Chondrocyte (in vitro differentiated cells): ENCODE data around the gene SORBS2. TPM values are rescaled to one million over a fixed set of nuclear protein-coding genes. Genes with fewer than 3 reads are reported as not detected.

Experiments used
- DNase-seq: peaks from one replicate; pipeline ENCODE4 v3.0.0; 2021; ENCODE audit warnings: mixed read lengths, low spot score
- H3K27ac Mint-ChIP-seq: one replicate; pipeline ENCODE4 v1.8.0; 2021; ENCODE audit warnings: mild to moderate bottlenecking, moderate library complexity, mixed read lengths; ENCODE audit not compliant: unreplicated experiment
- H3K27me3 Mint-ChIP-seq: 2 replicates; pipeline ENCODE4 v1.8.0; 2021; ENCODE audit warnings: low read depth, mixed read lengths
- H3K36me3 Mint-ChIP-seq: 2 replicates; pipeline ENCODE4 v1.8.0; 2021; ENCODE audit warnings: low read depth, mixed read lengths
- H3K4me1 Mint-ChIP-seq: 2 replicates; pipeline ENCODE4 v1.8.0; 2021; ENCODE audit warnings: low read depth, mild to moderate bottlenecking, mixed read lengths
- H3K4me3 Mint-ChIP-seq: one replicate; pipeline ENCODE4 v1.8.0; 2021; ENCODE audit warnings: mild to moderate bottlenecking, moderate library complexity, mixed read lengths; ENCODE audit not compliant: unreplicated experiment
- H3K9me3 Mint-ChIP-seq: 2 replicates; pipeline ENCODE4 v1.8.0; 2021; ENCODE audit warnings: low read depth, mixed read lengths
- total RNA-seq: library from RNA; stranded (reverse); gene quantifications from 3 replicates; pipeline ENCODE4 v1.2.1, GENCODE V29; 2021
- TF ChIP-seq, protein P1 (sequence below): fragments of 200-600 bp; sonication (generic); IDR thresholded peaks from 2 replicates; pipeline ENCODE4 v1.5.0; 2021; ENCODE audit warnings: antibody characterized with exemption, mild to moderate bottlenecking, moderate library complexity

The SORBS2 gene
- total RNA-seq, 1 donor from 2014 or later: 104 TPM

DNA sequence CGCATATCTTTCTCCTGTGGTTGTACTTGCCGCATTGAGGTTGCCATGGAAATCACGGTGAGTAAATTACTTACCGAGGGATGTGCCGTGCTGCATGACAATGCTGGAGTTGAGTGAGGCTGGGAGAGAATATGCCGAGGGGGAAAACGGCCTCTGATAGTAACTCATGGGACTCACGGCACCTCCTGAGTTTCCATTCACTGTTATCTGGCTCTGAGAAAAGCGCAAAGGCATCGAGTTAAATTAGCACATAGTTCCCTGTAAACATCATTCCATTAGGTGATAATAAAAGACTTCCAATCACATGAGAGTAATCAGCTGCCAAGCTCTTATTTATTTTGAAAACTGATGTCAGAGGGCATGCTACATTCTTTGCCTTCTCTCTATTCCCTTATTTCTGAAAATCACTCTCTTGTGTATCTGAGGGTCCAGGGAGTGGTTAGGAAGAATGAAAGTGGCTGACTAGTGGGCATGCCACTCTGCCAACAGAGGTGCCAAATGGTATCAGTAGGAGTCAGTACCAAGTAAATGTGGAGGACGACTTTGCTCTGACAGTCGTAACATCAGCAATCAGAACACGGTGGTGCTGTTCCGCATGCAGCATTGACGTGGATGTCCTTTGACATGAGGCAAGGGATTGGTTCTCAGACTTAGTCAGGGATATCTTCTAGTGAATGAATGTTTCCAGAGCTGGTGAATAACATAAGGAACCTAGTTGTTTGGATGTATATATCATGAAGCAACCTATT lies 149.8 kb downstream of the SORBS2 start:
- H3K4me1 Mint-ChIP-seq: peaks cover 12% of the 10 kb centered on the region
- H3K9me3 Mint-ChIP-seq: no peaks in the 10 kb centered on the region
- H3K27ac Mint-ChIP-seq: no peak overlapping the region
- H3K27me3 Mint-ChIP-seq: no peaks in the 10 kb centered on the region
- DNase-seq: no peak
- TF ChIP-seq, protein P1, sequence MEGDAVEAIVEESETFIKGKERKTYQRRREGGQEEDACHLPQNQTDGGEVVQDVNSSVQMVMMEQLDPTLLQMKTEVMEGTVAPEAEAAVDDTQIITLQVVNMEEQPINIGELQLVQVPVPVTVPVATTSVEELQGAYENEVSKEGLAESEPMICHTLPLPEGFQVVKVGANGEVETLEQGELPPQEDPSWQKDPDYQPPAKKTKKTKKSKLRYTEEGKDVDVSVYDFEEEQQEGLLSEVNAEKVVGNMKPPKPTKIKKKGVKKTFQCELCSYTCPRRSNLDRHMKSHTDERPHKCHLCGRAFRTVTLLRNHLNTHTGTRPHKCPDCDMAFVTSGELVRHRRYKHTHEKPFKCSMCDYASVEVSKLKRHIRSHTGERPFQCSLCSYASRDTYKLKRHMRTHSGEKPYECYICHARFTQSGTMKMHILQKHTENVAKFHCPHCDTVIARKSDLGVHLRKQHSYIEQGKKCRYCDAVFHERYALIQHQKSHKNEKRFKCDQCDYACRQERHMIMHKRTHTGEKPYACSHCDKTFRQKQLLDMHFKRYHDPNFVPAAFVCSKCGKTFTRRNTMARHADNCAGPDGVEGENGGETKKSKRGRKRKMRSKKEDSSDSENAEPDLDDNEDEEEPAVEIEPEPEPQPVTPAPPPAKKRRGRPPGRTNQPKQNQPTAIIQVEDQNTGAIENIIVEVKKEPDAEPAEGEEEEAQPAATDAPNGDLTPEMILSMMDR: no peak
- H3K36me3 Mint-ChIP-seq: peaks cover 18% of the 10 kb centered on the region
- H3K4me3 Mint-ChIP-seq: no peak overlapping the region

DNA sequence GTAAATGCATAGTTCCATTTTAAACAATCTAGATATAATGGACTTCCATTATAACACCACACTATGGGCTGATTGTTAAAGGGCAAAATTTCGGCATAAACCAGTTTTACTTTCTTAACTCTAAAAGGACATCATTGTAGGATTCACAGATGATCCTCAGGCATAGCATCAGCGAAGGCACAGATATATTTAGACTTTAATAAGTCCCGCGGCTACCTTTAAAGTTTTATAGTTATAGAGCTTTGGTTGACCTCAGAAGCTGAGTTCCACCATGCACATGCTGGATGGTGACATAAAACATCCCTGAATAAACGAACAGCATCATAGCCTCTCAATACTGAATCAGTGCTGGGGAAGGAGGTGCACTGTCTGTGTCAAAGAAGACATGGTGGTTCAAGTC lies 151.7 kb downstream of the SORBS2 start:
- no peak for DNase-seq
- Mint-ChIP-seq H3K4me3 (no peak overlapping the region), H3K4me1 (peaks cover 30% of the 10 kb centered on the region), H3K27ac (no peak overlapping the region), H3K27me3 (no peaks in the 10 kb centered on the region), H3K36me3 (peaks cover 14% of the 10 kb centered on the region), H3K9me3 (no peaks in the 10 kb centered on the region)
- TF ChIP-seq, protein P1: no peak

DNA sequence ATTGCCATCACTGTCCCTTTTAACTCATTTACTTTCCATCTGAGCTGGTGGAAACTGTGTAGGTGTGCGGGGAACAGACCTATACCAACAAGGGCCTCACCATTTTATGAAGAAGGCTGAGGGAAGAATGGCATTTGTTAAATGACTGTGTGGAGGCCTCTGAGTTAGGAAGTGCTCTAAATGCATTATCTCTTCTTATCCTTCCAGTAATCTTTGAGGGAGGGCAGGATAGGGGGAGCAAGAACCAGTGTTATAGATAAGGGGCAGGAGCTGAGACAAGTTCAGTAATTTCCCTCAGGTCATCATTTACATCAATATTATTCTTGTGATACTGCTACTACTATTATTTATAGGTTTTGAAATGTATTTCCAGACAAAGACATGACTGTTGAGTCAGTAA lies 154.3 kb downstream of the SORBS2 start:
- H3K27me3 Mint-ChIP-seq: no peaks in the 10 kb centered on the region
- no peak for DNase-seq
- H3K27ac Mint-ChIP-seq: peak overlapping the region; percentile 77
- no peak overlapping the region for H3K4me3 Mint-ChIP-seq
- H3K4me1 Mint-ChIP-seq: peaks cover 48% of the 10 kb centered on the region
- H3K36me3 Mint-ChIP-seq: peaks cover 15% of the 10 kb centered on the region
- TF ChIP-seq, protein P1: no peak
- H3K9me3 Mint-ChIP-seq: no peaks in the 10 kb centered on the region

DNA sequence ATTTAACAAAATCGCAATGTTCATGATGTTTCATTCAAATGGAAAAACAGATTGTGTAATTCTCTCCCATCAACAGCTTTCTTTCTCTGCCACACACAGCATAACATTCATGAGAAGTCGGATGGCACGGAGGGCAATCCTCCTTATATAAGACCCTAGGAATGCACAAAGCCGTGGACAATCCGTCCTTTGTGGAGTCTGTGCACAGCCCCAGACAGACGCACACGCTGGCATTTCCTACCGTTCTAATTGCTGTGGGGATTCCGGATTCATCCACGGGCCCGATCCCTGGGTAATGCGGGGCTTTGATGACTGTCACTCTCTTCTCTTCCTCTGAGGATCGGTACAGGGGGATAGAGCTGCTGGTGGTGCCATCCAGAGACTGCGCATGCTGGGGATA lies 154.8 kb downstream of the SORBS2 start:
- Mint-ChIP-seq H3K27me3 (no peaks in the 10 kb centered on the region), H3K27ac (peak overlapping the region; percentile 77), H3K9me3 (no peaks in the 10 kb centered on the region), H3K4me3 (peak overlapping the region; percentile 73), H3K36me3 (peaks cover 17% of the 10 kb centered on the region), H3K4me1 (peaks cover 48% of the 10 kb centered on the region)
- DNase-seq: no peak
- TF ChIP-seq, protein P1: no peak

DNA sequence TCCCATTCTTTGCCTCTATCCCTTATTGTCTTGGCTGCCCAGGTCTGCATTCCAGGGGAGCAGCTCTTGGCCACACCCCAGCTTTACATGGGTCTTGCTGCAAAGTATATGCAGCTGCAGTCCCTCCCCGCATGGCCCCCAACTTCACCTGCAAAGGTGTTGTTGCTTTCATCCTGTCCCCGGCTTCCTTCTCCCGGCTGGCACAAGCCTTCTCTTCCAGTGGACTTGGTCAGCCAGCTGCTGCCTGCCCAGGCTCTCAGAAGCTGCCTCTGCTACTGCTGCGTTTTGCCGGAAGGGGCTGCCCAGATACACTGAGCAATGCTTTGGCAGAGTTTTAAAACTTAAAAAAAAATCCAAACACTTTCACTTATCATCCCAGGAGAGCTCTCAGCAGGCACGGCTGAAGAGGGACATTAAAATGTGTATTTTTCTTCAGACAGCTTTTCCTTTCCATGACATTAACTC lies 155.5 kb downstream of the SORBS2 start:
- DNase-seq: no peak
- Mint-ChIP-seq H3K4me1 (peaks cover 48% of the 10 kb centered on the region), H3K27me3 (no peaks in the 10 kb centered on the region), H3K4me3 (peak overlapping the region; percentile 73), H3K27ac (peak overlapping the region; percentile 77), H3K9me3 (no peaks in the 10 kb centered on the region), H3K36me3 (peaks cover 12% of the 10 kb centered on the region)
- TF ChIP-seq, protein P1: peak; percentile 76
